NAMALWA (cell line): ENCODE results near the gene ALPI.
"Not testable (repeated sequence)": the region's sequence is repeated elsewhere in the genome, so short reads cannot be mapped to it uniquely, and the experiment has no call there.

Source experiments
- DNase-seq: peaks from one replicate; pipeline ENCODE4 v3.0.0-alpha.2; 2015; ENCODE audit warnings: low spot score

Gene ALPI

GRCh38 chr2:232443047-232443446 lies 12.9 kb upstream of the ALPI start:
- not testable (repeated sequence) for DNase-seq

DNA sequence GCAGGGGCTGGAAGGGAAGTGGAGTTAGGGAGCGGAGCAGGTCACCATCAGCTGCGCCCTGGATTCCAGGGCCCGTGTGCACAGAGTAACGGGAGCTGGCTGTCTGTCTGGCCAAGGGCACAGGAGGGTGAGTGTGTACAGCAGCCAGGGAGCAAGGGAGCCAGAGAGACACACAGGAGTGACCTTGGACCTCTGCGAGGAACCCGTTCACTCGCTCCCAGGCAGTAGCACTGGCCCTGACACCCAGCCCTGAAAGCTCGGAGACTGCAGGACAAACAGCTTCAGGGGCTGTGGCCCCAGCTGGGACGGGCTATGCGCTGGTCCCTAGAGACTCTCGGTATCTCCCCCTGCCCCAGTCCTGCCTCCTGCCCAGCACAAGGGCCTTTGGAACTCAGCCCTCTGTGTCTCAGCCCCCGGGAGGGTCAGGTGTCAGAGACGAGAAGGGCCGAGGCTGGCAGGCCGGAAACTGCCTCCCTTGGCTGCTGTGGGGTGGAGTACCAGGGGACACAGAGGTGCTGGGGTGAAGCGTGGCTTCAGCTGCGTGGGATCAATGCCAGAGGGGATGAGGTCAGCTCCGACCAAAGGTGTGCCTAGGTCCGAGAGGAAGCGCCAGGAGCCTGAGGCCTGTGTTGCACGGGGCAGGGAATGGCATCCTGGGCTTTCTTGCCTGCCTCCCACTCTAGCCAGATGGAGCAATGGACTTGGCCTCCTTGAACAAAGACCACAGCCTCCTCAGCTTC lies 12.1 kb upstream of the ALPI start:
- not testable (repeated sequence) for DNase-seq

DNA sequence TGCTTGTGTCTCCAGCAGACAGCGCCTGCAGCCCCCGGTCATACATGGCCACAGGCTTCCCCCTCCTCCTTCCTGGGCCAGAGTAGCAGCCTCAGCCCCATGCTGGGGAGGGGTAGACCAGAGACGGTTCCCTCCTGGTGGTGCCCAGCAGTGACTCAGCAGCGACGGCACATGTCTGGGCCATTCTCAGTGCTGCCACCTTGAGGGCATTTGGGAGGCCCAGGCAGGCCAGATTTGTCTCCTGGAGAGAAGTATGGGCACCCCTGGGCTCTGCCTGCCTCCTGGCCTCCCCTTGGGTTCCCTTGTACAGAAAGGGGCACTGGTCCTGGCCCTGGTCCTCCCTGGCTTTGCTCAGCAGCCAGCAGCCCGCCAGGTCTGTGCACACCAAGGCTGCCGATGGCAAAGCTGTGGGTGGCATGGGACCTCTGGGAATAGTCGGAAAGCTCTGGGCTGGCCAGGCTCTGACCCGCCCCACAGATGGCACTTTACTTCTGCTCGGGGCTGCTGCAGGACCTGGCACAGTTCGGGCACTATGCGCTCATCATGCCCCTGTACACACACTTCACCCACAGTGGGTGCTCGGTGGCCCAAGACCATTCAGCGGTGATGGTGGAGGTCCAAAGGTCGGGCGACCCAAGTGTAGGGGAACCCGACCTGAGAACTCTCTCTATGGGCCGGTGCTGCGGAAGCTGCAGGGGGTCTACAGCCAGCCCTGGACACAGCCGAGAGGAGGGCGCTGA lies 11.4 kb upstream of the ALPI start:
- DNase-seq, result peak; percentile 90

DNA sequence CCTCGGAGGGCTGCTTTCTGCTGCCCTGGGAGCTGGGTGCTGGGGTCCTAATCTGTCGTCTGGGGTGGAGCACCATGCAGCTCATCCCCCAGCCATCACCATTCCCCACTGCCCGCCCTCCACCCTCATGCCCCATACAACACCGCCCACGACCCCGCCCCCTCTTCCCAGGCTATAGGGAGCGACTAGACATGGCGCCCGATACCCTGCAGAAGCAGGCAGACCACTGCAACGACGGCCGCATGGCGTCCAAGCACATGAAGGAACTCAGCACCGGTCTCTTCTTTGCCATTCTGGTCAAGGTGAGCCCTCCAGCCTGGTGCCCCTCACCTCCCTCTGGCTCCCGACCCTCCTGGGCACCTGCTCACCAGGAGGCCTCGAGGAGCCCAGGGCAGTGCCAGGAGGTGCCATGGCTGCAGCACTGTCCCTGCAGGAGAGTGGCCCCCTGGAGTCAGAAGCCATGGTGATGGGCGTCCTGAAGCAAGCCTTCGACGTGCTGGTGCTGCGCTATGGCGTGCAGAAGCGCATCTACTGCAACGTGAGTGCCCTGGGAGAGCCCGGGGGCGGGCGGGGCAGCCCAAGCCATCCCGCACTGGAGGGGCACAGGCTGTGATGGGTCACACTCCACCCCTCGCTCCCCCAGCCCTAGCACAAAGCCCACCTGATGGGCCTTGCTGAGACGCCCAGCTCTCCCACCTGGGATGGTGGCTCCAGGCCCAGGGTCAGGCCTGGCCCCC lies 10.6 kb upstream of the ALPI start:
- not testable (repeated sequence) for DNase-seq

DNA sequence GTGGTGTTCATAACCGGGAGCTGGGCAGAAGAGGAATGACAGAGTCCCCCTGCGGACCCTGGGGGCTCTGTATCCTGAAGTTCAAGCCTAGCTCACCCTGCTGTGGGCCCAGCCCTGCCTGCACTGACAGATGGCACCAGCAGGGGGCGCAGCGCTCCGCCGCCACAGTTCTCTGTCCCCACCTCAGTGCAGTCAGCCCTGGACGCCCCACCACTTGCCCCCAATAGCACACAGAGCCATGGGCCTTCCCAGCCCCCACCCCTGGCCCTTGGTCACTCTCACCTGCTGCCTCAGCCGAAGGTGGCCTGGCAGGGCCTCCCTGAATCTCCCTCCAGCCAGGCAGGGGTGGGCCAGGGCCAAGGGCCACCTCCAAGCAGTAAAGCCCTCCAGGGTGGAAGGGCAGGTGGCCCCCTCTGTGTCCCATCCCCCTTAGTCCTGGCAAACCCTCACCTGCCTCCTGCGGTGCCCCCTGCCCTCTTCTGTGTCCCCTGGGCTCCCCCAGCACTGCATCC lies 9.6 kb upstream of the ALPI start:
- DNase-seq, result peak; percentile 28

DNA sequence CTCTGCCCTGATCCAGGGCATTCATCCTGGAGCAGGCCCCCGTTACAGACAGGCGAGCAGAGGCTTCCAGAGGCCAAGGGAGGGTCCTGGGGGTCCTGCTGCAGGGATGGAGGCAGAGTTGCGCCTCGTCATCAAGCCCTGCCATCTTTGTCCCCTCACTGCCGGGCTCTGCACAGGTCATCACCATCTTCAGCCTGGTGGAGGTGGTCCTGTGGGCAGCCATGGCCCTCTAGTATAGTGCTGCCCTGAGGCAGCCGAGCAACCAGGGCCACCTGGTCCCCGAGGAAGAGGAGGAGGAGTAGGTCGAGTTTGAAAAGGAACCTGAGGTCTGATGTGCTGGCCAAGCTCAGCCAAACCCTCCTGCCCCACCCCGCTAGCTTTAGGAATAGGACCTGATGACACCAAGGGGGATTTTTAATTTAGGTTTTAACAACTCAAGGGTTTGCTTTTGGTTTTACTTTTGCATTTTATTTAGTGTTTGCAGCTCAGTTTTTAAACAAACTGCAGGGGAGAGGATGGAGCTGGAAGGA lies 8.8 kb upstream of the ALPI start:
- DNase-seq, result no peak

- no peak for DNase-seq
Observed at GRCh38 chr2:232447638-232448303, 8.2 kb upstream of the ALPI start.

- DNase-seq, result no peak
Observed at GRCh38 chr2:232448304-232448690, 7.7 kb upstream of the ALPI start.

DNA sequence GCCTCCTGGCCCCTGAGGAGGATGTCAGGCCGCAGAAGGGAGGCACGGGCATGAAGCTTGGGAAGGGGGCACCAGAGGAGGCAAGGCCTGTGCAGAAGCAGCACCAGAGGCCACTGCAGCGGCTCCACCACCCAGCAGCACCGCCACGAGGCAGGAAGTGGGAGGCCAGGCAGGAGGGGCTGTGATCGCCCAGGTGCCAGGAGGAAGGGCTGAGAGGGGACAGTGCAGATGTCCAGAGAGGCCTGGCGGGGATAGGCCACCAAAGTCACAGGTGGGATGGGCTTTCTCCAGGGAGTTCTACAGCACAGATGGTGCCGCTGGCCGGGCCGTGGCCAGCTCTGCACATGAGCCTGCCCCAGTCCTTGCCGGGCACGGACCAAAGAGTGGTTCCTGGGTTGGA lies 6.0 kb upstream of the ALPI start:
- DNase-seq, result peak; percentile 55

DNA sequence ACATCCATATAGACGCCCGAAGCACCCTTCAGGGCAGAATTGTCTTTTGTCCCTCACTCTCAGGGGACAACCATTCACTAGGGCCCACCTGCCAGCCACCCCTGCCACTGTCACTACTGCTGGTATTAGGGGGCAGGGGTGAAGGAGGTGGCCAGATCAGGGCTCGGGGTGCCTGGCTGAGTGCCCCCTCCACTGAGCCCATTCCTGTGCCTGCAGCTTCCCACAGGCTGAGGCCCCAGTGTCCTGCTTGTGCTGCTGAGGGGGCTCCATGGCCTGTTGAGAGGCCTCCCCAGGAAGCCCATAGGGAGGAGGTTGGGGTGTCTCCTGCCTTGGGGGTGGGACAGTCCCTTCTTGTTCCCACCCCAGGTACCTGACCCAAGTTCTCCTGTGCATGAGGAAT lies 4.3 kb upstream of the ALPI start:
- not testable (repeated sequence) for DNase-seq

GRCh38 chr2:232454630-232455029 lies 1.3 kb upstream of the ALPI start:
- no peak for DNase-seq

DNA sequence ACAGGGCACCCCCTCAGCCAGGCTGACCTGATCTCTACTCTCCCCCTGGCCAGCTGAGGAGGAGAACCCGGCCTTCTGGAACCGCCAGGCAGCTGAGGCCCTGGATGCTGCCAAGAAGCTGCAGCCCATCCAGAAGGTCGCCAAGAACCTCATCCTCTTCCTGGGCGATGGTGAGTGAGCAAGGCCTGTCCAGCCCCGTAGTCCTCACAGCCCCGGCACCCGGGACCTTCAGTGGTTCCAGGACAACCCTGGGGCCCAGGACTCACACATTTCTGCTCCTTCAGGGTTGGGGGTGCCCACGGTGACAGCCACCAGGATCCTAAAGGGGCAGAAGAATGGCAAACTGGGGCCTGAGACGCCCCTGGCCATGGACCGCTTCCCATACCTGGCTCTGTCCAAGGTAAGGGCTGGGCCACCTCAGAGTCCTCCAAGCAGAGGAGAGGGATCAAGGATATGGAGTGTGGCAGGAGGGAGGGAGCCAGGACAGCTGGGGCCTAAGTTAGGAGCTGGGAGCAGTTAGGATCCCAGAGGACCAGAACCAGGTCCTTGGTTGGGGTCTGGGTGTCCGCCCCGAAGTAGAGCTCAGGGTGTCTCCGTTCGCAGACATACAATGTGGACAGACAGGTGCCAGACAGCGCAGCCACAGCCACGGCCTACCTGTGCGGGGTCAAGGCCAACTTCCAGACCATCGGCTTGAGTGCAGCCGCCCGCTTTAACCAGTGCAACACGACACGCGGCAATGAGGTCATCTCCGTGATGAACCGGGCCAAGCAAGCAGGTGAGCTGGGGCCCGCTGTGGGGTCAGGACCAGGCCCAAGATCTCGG lies 555 bp downstream of the ALPI start:
- DNase-seq, result no peak

DNA sequence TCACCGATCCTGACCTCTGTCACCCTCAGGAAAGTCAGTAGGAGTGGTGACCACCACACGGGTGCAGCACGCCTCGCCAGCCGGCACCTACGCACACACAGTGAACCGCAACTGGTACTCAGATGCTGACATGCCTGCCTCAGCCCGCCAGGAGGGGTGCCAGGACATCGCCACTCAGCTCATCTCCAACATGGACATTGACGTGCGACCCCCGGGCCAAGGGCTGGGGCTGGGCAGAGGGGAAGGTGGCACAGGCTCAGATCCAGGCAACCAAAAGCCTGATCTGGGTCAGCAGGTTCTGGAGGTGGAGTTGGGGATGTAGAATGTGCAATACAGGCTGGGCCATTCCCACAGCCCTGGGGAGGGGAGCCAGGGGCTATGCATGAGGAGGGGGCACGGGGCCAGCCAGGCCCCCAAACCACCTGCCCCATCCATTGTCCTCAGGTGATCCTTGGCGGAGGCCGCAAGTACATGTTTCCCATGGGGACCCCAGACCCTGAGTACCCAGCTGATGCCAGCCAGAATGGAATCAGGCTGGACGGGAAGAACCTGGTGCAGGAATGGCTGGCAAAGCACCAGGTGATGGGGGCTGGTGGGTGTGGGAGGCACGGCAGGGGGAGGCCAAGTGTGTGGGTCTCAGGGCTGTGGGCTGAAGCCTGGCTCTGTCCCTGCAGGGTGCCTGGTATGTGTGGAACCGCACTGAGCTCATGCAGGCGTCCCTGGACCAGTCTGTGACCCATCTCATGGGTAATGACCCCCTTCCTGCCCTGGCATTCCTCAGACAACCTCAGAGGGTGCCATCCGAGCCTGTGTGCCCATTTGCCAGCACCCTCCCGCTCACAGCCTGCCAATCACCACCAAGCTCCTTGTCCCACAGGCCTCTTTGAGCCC lies 1.4 kb downstream of the ALPI start:
- no peak for DNase-seq

DNA sequence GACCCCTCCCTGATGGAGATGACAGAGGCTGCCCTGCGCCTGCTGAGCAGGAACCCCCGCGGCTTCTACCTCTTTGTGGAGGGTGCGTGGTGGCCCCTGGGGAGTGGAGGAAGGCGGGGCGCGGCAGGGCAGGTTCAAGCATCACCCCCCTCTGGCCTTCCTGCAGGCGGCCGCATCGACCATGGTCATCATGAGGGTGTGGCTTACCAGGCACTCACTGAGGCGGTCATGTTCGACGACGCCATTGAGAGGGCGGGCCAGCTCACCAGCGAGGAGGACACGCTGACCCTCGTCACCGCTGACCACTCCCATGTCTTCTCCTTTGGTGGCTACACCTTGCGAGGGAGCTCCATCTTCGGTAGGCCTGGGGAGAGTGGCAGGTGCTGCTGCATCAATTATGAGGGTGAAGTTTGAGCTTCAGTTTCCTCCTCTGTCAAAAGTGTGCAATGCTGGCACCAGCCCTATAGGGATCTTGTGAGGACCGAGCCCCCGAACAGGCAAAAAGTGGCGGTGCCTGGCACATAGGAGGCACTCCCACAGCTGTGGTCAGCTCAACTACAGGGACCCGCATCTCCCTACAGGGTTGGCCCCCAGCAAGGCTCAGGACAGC lies 2.2 kb downstream of the ALPI start:
- DNase-seq, result no peak

DNA sequence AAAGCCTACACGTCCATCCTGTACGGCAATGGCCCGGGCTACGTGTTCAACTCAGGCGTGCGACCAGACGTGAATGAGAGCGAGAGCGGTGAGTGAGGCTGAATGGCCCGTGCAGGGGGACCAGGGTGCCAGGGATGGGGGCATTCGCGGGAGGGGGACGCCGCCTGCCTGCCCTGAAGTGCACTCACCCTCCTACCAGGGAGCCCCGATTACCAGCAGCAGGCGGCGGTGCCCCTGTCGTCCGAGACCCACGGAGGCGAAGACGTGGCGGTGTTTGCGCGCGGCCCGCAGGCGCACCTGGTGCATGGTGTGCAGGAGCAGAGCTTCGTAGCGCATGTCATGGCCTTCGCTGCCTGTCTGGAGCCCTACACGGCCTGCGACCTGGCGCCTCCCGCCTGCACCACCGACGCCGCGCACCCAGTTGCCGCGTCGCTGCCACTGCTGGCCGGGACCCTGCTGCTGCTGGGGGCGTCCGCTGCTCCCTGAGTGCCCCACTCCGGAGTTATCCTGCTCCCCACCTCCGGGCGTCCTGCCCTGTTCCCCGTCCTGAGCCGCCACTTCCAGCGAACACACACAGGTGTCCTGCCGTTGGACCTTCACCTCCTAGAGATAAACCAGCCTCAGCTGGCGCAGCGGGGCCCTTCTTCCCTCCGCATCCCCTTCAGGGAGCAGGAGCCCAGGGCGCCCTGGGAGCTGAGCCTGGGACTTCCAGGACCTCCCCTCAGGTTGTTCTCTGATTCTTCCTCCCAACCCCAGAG lies 2.9 kb downstream of the ALPI start:
- no peak for DNase-seq

DNA sequence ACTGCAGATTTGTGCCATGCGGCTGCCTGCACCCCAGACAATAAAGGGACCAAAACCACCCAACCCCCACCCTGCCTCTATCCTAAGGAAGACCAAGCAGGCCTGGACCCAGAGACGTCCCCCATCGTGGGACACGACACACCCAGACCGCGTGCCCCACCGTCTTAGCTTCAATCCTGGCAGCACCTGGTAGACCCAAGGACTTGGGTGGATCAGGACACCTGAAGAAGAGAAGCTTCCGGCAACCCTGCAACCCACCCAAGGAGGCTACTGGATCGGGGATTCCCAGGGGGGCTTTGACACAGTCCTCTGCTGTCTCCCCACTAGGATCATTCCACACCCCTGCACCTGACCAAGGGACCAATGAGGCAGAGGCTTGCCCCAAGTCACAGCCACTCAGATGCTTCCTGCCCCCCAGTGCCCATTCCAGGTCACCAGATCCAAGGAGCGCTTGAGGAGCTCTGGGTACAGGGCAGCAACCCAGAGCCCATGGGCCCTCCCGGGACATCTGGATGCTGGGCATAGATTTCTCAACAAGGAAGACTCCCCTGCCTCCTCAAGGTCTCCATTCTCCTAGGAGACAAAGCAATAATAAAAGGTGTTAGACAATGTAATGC lies 3.6 kb downstream of the ALPI start:
- DNase-seq, result no peak

- DNase-seq, result no peak
Observed at GRCh38 chr2:232460171-232460570, 4.2 kb downstream of the ALPI start.
